Tibial nerve (tissue), 4 donors: ENCODE data around the gene ALK. TPM values are rescaled to one million over a fixed set of nuclear protein-coding genes. Genes with fewer than 3 reads are reported as not detected.

Source experiments
- DNase-seq, 2 donors: peaks; one replicate each; pipeline ENCODE4 v3.0.0-alpha.2; 2019; ENCODE audit warnings: low spot score in 2 of 2
- H3K27ac ChIP-seq, 4 donors: fragments of 200-600 bp; sonication (generic) in 3 of 4; one replicate each; pipeline ENCODE4 v1.5.1; 2017 to 2019; ENCODE audit warnings: mild to moderate bottlenecking in 1 of 4
- H3K27me3 ChIP-seq, 2 donors: fragments of 200-600 bp; sonication (generic) in 1 of 2; one replicate each; pipeline versions ENCODE4 v1.5.1 to v1.6.0; 2017 to 2019
- H3K36me3 ChIP-seq, 3 donors: fragments of 200-600 bp; sonication (generic); one replicate each; pipeline ENCODE4 v1.5.1; 2018 to 2019
- H3K4me1 ChIP-seq, 4 donors: fragments of 200-600 bp; sonication (generic) in 3 of 4; one replicate each; pipeline ENCODE4 v1.5.1; 2017 to 2019
- H3K4me3 ChIP-seq, 4 donors: fragments of 200-600 bp; sonication (generic) in 3 of 4; one replicate each; pipeline ENCODE4 v1.5.1; 2017 to 2019; ENCODE audit warnings: mild to moderate bottlenecking in 1 of 4, moderate library complexity in 1 of 4
- H3K9me3 ChIP-seq, 4 donors: fragments of 200-600 bp; sonication (generic) in 3 of 4; one replicate each; pipeline ENCODE4 v1.5.1; 2017 to 2019
- CTCF ChIP-seq, 5 experiments: fragments of 200-600 bp in 3 of 5; fragments of 450-650 bp in 2 of 5; sonication (generic) in 3 of 5; IDR thresholded peaks; one replicate each; pipeline ENCODE4 v1.5.1; 2016 to 2019; ENCODE audit warnings: antibody characterized with exemption in 5 of 5, mild to moderate bottlenecking in 3 of 5, moderate library complexity in 2 of 5
- EP300 ChIP-seq, 2 donors: sonication (generic); formaldehyde crosslinking; IDR thresholded peaks; one replicate each; pipeline ENCODE4 v1.6.1; 2017; ENCODE audit warnings: antibody characterized with exemption in 2 of 2, mild to moderate bottlenecking in 1 of 2
- POLR2A ChIP-seq, 2 donors: fragments of 450-650 bp; IDR thresholded peaks; one replicate each; pipeline ENCODE4 v1.6.1; 2017; ENCODE audit warnings: antibody characterized with exemption in 2 of 2, mild to moderate bottlenecking in 2 of 2, moderate library complexity in 2 of 2
- WGBS, 2 donors: methylation state at CpG; one replicate each; pipeline ENCODE4 v1.1.5; 2018; 5-methylcytosine and 5-hydroxymethylcytosine counted together
- total RNA-seq, 4 donors: library from RNA; depleted of rRNA; stranded (reverse); fragments of >200 nt; gene quantifications; one replicate each; pipeline ENCODE4 v1.1.0, GENCODE V29; 2016

Gene ALK
- total RNA-seq, 4 donors from 2014 or later = 0.39 to 4.8 (median 0.66) TPM

- peak overlapping the region in 1 of 4 donors; percentile 17 for H3K4me3 ChIP-seq
- 74 to 81% methylated on average over 3 of the region's 3 CpGs for WGBS, 2 donors
- no peak overlapping the region for H3K27ac ChIP-seq
- H3K36me3 ChIP-seq = no peaks in the 10 kb centered on the region
- no peaks in the 10 kb centered on the region for H3K9me3 ChIP-seq
- no peak for TF ChIP-seq EP300 (IDR thresholded peaks at IDR 0.05)
- TF ChIP-seq CTCF (IDR thresholded peaks at IDR 0.05) = no peak
- TF ChIP-seq POLR2A (IDR thresholded peaks at IDR 0.05) = no peak
- DNase-seq = no peak
- H3K4me1 ChIP-seq = peaks cover 0 to 11% (median 0%) of the 10 kb centered on the region in 4 donors
- no peaks in the 10 kb centered on the region for H3K27me3 ChIP-seq
These were observed 639.5 kb downstream of the ALK start for GRCh38 chr2:29281916-29282247.

GRCh38 chr2:29281086-29281915, 640.1 kb downstream of the ALK start:
- Histone ChIP-seq H3K27me3 (no peaks in the 10 kb centered on the region), H3K27ac (no peak overlapping the region), H3K9me3 (no peaks in the 10 kb centered on the region), H3K4me1 (peaks cover 0 to 11% (median 0%) of the 10 kb centered on the region in 4 donors), H3K4me3 (peak overlapping the region in 1 of 4 donors; percentile 17), H3K36me3 (no peaks in the 10 kb centered on the region)
- WGBS, 2 donors = 30 to 32% methylated on average over 15 of the region's 15 CpGs
- TF ChIP-seq POLR2A (IDR thresholded peaks at IDR 0.05) (no peak), CTCF (IDR thresholded peaks at IDR 0.05) (no peak), EP300 (IDR thresholded peaks at IDR 0.05) (no peak)
- DNase-seq = peak in 1 of 2 donors; percentile 7

GRCh38 chr2:29278966-29279365, 642.4 kb downstream of the ALK start:
- Histone ChIP-seq H3K4me3 (no peak overlapping the region), H3K27ac (no peak overlapping the region), H3K36me3 (no peaks in the 10 kb centered on the region), H3K27me3 (no peaks in the 10 kb centered on the region), H3K4me1 (peaks cover 0 to 11% (median 0%) of the 10 kb centered on the region in 4 donors), H3K9me3 (no peaks in the 10 kb centered on the region)
- DNase-seq = no peak
- WGBS, 2 donors = 82 to 89% methylated on average over 9 of the region's 9 CpGs
- TF ChIP-seq EP300 (IDR thresholded peaks at IDR 0.05) = no peak
- no peak for TF ChIP-seq CTCF (IDR thresholded peaks at IDR 0.05)
- TF ChIP-seq POLR2A (IDR thresholded peaks at IDR 0.05) = no peak

- peaks cover 0 to 2% (median 0%) of the 10 kb centered on the region in 4 donors for H3K4me1 ChIP-seq
- WGBS, 2 donors = 49 to 50% methylated on average over 3 of the region's 3 CpGs
- H3K36me3 ChIP-seq = no peaks in the 10 kb centered on the region
- no peaks in the 10 kb centered on the region for H3K9me3 ChIP-seq
- H3K4me3 ChIP-seq = no peak overlapping the region
- H3K27me3 ChIP-seq = no peaks in the 10 kb centered on the region
- TF ChIP-seq POLR2A (IDR thresholded peaks at IDR 0.05) (no peak), CTCF (IDR thresholded peaks at IDR 0.05) (no peak), EP300 (IDR thresholded peaks at IDR 0.05) (no peak)
- no peak overlapping the region for H3K27ac ChIP-seq
- DNase-seq = no peak
These were observed 645.2 kb downstream of the ALK start for GRCh38 chr2:29276151-29276550.

GRCh38 chr2:29275186-29275585, 646.2 kb downstream of the ALK start:
- TF ChIP-seq CTCF (IDR thresholded peaks at IDR 0.05) = no peak
- no peak for TF ChIP-seq POLR2A (IDR thresholded peaks at IDR 0.05)
- no peak for TF ChIP-seq EP300 (IDR thresholded peaks at IDR 0.05)
- H3K4me1 ChIP-seq = no peaks in the 10 kb centered on the region
- H3K9me3 ChIP-seq = no peaks in the 10 kb centered on the region
- no peak overlapping the region for H3K27ac ChIP-seq
- no peak overlapping the region for H3K4me3 ChIP-seq
- DNase-seq = no peak
- H3K36me3 ChIP-seq = no peaks in the 10 kb centered on the region
- WGBS, 2 donors = 83 to 92% methylated on average over 4 of the region's 4 CpGs
- no peaks in the 10 kb centered on the region for H3K27me3 ChIP-seq
